Liver (tissue), 9 donors: Measurements from ENCODE around the gene ARHGAP6. TPM values are rescaled to one million over a fixed set of nuclear protein-coding genes. Genes with fewer than 3 reads are reported as not detected.

Source experiments
- DNase-seq: peaks from one replicate; pipeline ENCODE4 v3.0.0-alpha.2; 2017; ENCODE audit warnings: low spot score
- H3K27ac ChIP-seq, 2 donors: one replicate each; pipeline ENCODE4 v1.7.0; 2013; ENCODE audit warnings: inconsistent platforms in 2 of 2, low read length in 2 of 2, control low read depth in 1 of 2, low read depth in 1 of 2, mild to moderate bottlenecking in 1 of 2
- H3K27me3 ChIP-seq, 4 donors: one replicate each; pipeline versions ENCODE4 v1.6.1 to v1.7.0; 2013; ENCODE audit warnings: low read length in 3 of 4, inconsistent platforms in 1 of 4, mild to moderate bottlenecking in 1 of 4, moderate library complexity in 1 of 4; ENCODE audit not compliant: control insufficient read depth in 4 of 4, insufficient read depth in 4 of 4
- H3K36me3 ChIP-seq, 4 donors: one replicate each; pipeline versions ENCODE4 v1.6.1 to v1.7.0; 2013; ENCODE audit warnings: low read length in 3 of 4, mild to moderate bottlenecking in 3 of 4, low read depth in 1 of 4, moderate library complexity in 1 of 4; ENCODE audit not compliant: control insufficient read depth in 4 of 4, insufficient read depth in 3 of 4
- H3K4me1 ChIP-seq, 4 donors: one replicate each; pipeline versions ENCODE4 v1.6.1 to v1.7.0; 2013; ENCODE audit warnings: low read length in 3 of 4, mild to moderate bottlenecking in 3 of 4, moderate library complexity in 1 of 4; ENCODE audit not compliant: control insufficient read depth in 4 of 4, insufficient read depth in 4 of 4
- H3K4me3 ChIP-seq, 3 donors: one replicate each; pipeline versions ENCODE4 v1.6.1 to v1.7.0; 2013; ENCODE audit warnings: low read length in 3 of 3, control low read depth in 1 of 3, low read depth in 1 of 3, mild to moderate bottlenecking in 1 of 3
- H3K9ac ChIP-seq, 2 donors: one replicate each; pipeline ENCODE4 v1.7.0; 2013; ENCODE audit warnings: low read length in 2 of 2, mild to moderate bottlenecking in 2 of 2, moderate library complexity in 2 of 2, control low read depth in 1 of 2, low read depth in 1 of 2
- H3K9me3 ChIP-seq, 4 donors: one replicate each; pipeline versions ENCODE4 v1.6.1 to v1.7.0; 2013; ENCODE audit warnings: low read length in 3 of 4; ENCODE audit not compliant: control insufficient read depth in 4 of 4
- EGR1 ChIP-seq, 2 donors: IDR thresholded peaks; 2 replicates each; pipeline ENCODE4 v1.6.1; 2016 to 2018; ENCODE audit warnings: antibody characterized with exemption in 2 of 2, low read depth in 2 of 2
- FOXA1 ChIP-seq: IDR thresholded peaks from 2 replicates; pipeline ENCODE4 v1.6.1; 2016; ENCODE audit warnings: antibody characterized with exemption
- FOXA2 ChIP-seq: IDR thresholded peaks from 2 replicates; pipeline ENCODE4 v1.6.1; 2016; ENCODE audit warnings: antibody characterized with exemption
- HNF4A ChIP-seq, 2 donors: conservative IDR thresholded peaks; 2 replicates each; pipeline ENCODE4 v1.6.1; 2016; ENCODE audit warnings: antibody characterized with exemption in 2 of 2, mild to moderate bottlenecking in 2 of 2
- HNF4G ChIP-seq: IDR thresholded peaks from 2 replicates; pipeline ENCODE4 v1.6.1; 2016; ENCODE audit warnings: antibody characterized with exemption
- WGBS: extraction: QIAGEN DNeasy Blood & Tissue Kit; methylation state at CpG from one replicate; pipeline ENCODE4 v1.1.7; 2013; 5-methylcytosine and 5-hydroxymethylcytosine counted together
- polyA plus RNA-seq, 2 donors: library from polyadenylated mRNA; stranded (reverse) in 1 of 2; unstranded in 1 of 2; fragments of 200-250 nt in 1 of 2; fragments of >200 nt in 1 of 2; fragmentation: Nextera tagmentation in 1 of 2; extraction: Ambion mirVana in 1 of 2; gene quantifications; one replicate each; pipeline versions ENCODE4 v1.2.1 to v1.2.3, GENCODE V29; 2013 to 2015
- total RNA-seq, 2 donors: library from RNA; depleted of rRNA; stranded (reverse); fragments of >200 nt; gene quantifications; one replicate each; pipeline ENCODE4 v1.2.3, GENCODE V29; 2014
- TF ChIP-seq, protein P1 (sequence below): IDR thresholded peaks from 2 replicates; pipeline ENCODE4 v1.6.1; 2016; ENCODE audit warnings: antibody characterized with exemption
- TF ChIP-seq, protein P2 (sequence below): IDR thresholded peaks from 2 replicates; pipeline ENCODE4 v1.6.1; 2016; ENCODE audit warnings: antibody characterized with exemption
- TF ChIP-seq, protein P3 (sequence below): fragments of 150-350 bp; IDR thresholded peaks from 2 replicates; pipeline ENCODE4 v1.5.1; 2017; ENCODE audit warnings: improper control_type of control experiment, low read depth, low read length; ENCODE audit not compliant: missing input control
- TF ChIP-seq, protein P4 (sequence below): IDR thresholded peaks from 2 replicates; pipeline ENCODE4 v1.6.1; 2016; ENCODE audit warnings: antibody characterized with exemption
- TF ChIP-seq, protein P5 (sequence below): IDR thresholded peaks from 2 replicates; pipeline ENCODE4 v1.6.1; 2016; ENCODE audit warnings: antibody characterized with exemption, mild to moderate bottlenecking
- donor health status: healthy.
- donor health status: healthy.
- donor health status: healthy.
- donor health status: healthy.
- donor health status: healthy.

ARHGAP6 gene
- total and polyA plus RNA-seq, 4 donors: 0.10 to 2.2 (median 0.65) TPM

DNA sequence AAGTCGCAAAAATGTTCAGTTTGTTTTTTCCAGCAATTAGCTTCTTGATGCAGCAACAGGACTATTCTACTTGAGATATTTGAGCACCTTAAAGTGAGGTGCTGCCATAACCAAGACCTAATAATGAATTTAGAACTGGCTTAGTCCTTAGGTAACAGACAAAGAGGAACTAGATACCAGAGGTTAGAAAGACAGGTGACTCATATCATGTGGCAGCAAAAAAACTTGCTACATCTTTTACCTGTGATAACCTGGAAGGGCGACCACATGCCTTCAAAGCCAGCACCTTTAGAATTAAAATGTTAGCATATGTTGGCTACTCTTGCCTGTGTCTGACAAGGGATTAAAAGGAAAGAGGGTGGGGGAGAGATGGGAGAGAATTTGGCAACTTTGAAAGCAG is 90.4 kb downstream of the ARHGAP6 start:
- Histone ChIP-seq H3K9me3 (no peaks in the 10 kb centered on the region), H3K9ac (no peak overlapping the region), H3K4me1 (no peaks in the 10 kb centered on the region), H3K4me3 (no peak overlapping the region), H3K36me3 (no peaks in the 10 kb centered on the region), H3K27ac (no peak overlapping the region), H3K27me3 (no peaks in the 10 kb centered on the region)
- TF ChIP-seq, protein P1, sequence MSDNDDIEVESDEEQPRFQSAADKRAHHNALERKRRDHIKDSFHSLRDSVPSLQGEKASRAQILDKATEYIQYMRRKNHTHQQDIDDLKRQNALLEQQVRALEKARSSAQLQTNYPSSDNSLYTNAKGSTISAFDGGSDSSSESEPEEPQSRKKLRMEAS: no peak
- TF ChIP-seq FOXA2 (no peak), HNF4G (no peak), HNF4A (conservative IDR thresholded peaks at IDR 0.05) (no peak)
- TF ChIP-seq, protein P2, sequence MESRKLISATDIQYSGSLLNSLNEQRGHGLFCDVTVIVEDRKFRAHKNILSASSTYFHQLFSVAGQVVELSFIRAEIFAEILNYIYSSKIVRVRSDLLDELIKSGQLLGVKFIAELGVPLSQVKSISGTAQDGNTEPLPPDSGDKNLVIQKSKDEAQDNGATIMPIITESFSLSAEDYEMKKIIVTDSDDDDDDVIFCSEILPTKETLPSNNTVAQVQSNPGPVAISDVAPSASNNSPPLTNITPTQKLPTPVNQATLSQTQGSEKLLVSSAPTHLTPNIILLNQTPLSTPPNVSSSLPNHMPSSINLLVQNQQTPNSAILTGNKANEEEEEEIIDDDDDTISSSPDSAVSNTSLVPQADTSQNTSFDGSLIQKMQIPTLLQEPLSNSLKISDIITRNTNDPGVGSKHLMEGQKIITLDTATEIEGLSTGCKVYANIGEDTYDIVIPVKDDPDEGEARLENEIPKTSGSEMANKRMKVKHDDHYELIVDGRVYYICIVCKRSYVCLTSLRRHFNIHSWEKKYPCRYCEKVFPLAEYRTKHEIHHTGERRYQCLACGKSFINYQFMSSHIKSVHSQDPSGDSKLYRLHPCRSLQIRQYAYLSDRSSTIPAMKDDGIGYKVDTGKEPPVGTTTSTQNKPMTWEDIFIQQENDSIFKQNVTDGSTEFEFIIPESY: no peak
- DNase-seq: no peak
- WGBS: 90% methylated on average over 2 of the region's 2 CpGs

DNA sequence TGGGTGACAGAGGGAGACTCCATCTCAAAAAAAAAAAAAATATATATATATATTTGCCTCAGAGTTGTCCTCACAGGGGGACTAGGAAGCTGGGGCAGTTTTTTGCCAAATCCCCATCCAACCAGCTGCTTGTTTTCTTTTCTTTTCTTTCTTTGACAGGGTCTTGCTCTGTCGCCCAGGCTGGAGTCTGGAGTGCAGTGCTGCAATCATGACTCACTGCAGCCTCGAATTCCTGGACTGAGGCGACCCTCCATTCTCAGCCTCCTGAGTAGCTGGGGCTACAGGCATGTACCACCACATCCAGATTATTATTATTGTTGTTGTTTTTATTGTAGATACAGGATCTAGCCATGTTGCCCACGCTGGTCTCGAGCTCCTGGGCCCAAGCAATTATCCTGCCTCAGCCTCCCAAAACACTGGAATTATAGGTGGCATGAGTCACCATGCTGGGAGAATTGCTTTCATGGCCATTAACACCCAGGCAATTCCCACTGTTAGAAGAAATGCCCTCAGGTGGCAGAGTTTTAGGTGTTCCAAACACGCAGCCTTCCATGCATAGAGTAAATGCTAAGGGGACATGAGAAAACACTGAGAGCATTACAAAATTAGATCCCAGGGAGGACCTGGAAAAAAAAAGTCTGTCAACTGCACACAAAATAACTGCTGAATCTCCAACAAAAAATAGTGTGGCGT is 98.0 kb downstream of the ARHGAP6 start:
- H3K27me3 ChIP-seq: no peaks in the 10 kb centered on the region
- no peaks in the 10 kb centered on the region for H3K36me3 ChIP-seq
- no peak overlapping the region for H3K4me3 ChIP-seq
- DNase-seq: no peak
- H3K9ac ChIP-seq: no peak overlapping the region
- no peaks in the 10 kb centered on the region for H3K9me3 ChIP-seq
- TF ChIP-seq, protein P3, sequence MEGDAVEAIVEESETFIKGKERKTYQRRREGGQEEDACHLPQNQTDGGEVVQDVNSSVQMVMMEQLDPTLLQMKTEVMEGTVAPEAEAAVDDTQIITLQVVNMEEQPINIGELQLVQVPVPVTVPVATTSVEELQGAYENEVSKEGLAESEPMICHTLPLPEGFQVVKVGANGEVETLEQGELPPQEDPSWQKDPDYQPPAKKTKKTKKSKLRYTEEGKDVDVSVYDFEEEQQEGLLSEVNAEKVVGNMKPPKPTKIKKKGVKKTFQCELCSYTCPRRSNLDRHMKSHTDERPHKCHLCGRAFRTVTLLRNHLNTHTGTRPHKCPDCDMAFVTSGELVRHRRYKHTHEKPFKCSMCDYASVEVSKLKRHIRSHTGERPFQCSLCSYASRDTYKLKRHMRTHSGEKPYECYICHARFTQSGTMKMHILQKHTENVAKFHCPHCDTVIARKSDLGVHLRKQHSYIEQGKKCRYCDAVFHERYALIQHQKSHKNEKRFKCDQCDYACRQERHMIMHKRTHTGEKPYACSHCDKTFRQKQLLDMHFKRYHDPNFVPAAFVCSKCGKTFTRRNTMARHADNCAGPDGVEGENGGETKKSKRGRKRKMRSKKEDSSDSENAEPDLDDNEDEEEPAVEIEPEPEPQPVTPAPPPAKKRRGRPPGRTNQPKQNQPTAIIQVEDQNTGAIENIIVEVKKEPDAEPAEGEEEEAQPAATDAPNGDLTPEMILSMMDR: no peak
- TF ChIP-seq, protein P4, sequence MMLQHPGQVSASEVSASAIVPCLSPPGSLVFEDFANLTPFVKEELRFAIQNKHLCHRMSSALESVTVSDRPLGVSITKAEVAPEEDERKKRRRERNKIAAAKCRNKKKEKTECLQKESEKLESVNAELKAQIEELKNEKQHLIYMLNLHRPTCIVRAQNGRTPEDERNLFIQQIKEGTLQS: no peak
- TF ChIP-seq, protein P5, sequence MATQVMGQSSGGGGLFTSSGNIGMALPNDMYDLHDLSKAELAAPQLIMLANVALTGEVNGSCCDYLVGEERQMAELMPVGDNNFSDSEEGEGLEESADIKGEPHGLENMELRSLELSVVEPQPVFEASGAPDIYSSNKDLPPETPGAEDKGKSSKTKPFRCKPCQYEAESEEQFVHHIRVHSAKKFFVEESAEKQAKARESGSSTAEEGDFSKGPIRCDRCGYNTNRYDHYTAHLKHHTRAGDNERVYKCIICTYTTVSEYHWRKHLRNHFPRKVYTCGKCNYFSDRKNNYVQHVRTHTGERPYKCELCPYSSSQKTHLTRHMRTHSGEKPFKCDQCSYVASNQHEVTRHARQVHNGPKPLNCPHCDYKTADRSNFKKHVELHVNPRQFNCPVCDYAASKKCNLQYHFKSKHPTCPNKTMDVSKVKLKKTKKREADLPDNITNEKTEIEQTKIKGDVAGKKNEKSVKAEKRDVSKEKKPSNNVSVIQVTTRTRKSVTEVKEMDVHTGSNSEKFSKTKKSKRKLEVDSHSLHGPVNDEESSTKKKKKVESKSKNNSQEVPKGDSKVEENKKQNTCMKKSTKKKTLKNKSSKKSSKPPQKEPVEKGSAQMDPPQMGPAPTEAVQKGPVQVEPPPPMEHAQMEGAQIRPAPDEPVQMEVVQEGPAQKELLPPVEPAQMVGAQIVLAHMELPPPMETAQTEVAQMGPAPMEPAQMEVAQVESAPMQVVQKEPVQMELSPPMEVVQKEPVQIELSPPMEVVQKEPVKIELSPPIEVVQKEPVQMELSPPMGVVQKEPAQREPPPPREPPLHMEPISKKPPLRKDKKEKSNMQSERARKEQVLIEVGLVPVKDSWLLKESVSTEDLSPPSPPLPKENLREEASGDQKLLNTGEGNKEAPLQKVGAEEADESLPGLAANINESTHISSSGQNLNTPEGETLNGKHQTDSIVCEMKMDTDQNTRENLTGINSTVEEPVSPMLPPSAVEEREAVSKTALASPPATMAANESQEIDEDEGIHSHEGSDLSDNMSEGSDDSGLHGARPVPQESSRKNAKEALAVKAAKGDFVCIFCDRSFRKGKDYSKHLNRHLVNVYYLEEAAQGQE: no peak
- TF ChIP-seq EGR1 (IDR thresholded peaks at IDR 0.05; ENCODE audit: low read depth in 2 of 2) (no peak), FOXA1 (no peak)
- no peaks in the 10 kb centered on the region for H3K4me1 ChIP-seq
- 88% methylated on average over 7 of the region's 7 CpGs for WGBS
- no peak overlapping the region for H3K27ac ChIP-seq
